ENCODE measurements around the gene KLHL20. TPM values are rescaled to one million over a fixed set of nuclear protein-coding genes. Genes with fewer than 3 reads are reported as not detected.
A peak's percentile ranks its signal among the peaks of the same experiment; 100 is the strongest.
"Not testable (repeated sequence)": the region's sequence is repeated elsewhere in the genome, so short reads cannot be mapped to it uniquely, and the experiment has no call there.

The KLHL20 gene
- 19.5 and 23.4 TPM in 2 replicates for total RNA-seq (2012; rRNA removed)

- Histone ChIP-seq H3K4me3 (ENCODE audit: low read length) (peak within 1 kb of the TSS; percentile 80), H3K4me1 (ENCODE audit: control insufficient read depth, insufficient read depth, low read length) (peaks cover 4% of the 10 kb centered on the region), H3K27me3 (ENCODE audit: control insufficient read depth, insufficient read depth, low read length) (peaks cover 13% of the 10 kb centered on the region), H3K9me3 (replicated peaks; ENCODE audit: low read length) (no peaks in the 10 kb centered on the region), H3K36me3 (ENCODE audit: insufficient read depth, low read length) (no peaks in the 10 kb centered on the region), H3K9ac (ENCODE audit: low read depth, low read length) (peak within 1 kb of the TSS; percentile 81), H3K4me2 (ENCODE audit: low read length) (peak within 1 kb of the TSS; percentile 82)
Measured at GRCh38 chr1:173714759-173715537, at the start of gene KLHL20. KLHL20 (plus strand) TSS chr1:173714981; CDS start chr1:173716044, 1,063 bp downstream.

GRCh38 chr1:173666646-173667045 lies 48.1 kb upstream of the KLHL20 start:
- H3K4me2 ChIP-seq (ENCODE audit: low read length): no peak overlapping the region
- H3K4me1 ChIP-seq (ENCODE audit: control insufficient read depth, insufficient read depth, low read length): peaks cover 4% of the 10 kb centered on the region
- H3K27me3 ChIP-seq (ENCODE audit: control insufficient read depth, insufficient read depth, low read length): no peaks in the 10 kb centered on the region
- no peaks in the 10 kb centered on the region for H3K9me3 ChIP-seq (replicated peaks; ENCODE audit: low read length)
- H3K4me3 ChIP-seq (ENCODE audit: low read length): no peak overlapping the region
- no peaks in the 10 kb centered on the region for H3K36me3 ChIP-seq (ENCODE audit: insufficient read depth, low read length)
- H3K9ac ChIP-seq (ENCODE audit: low read depth, low read length): no peak overlapping the region

- Histone ChIP-seq H3K36me3 (ENCODE audit: insufficient read depth, low read length) (no peaks in the 10 kb centered on the region), H3K4me3 (ENCODE audit: low read length) (peak within 1 kb of the TSS; percentile 70)
Measured at GRCh38 chr1:173669491-173669941, 45.3 kb upstream of the KLHL20 start, which contains the start of gene ANKRD45. ANKRD45 (minus strand) TSS chr1:173669851; CDS start chr1:173659418, 10,433 bp downstream.

GRCh38 chr1:173674496-173674895 lies 40.3 kb upstream of the KLHL20 start:
- H3K27me3 ChIP-seq (ENCODE audit: control insufficient read depth, insufficient read depth, low read length); H3K9ac ChIP-seq (ENCODE audit: low read depth, low read length); H3K4me2 ChIP-seq (ENCODE audit: low read length); H3K9me3 ChIP-seq (replicated peaks; ENCODE audit: low read length); H3K36me3 ChIP-seq (ENCODE audit: insufficient read depth, low read length); H3K4me3 ChIP-seq (ENCODE audit: low read length); H3K4me1 ChIP-seq (ENCODE audit: control insufficient read depth, insufficient read depth, low read length): not testable (repeated sequence)

More at GRCh38 chr1:173669491-173669941, 45.3 kb upstream of the KLHL20 start, which contains the start of gene ANKRD45:
- H3K27me3 ChIP-seq (ENCODE audit: control insufficient read depth, insufficient read depth, low read length): no peaks in the 10 kb centered on the region
- H3K9ac ChIP-seq (ENCODE audit: low read depth, low read length): peak within 1 kb of the TSS; percentile 20
- H3K9me3 ChIP-seq (replicated peaks; ENCODE audit: low read length): no peaks in the 10 kb centered on the region
- H3K4me2 ChIP-seq (ENCODE audit: low read length): peak within 1 kb of the TSS; percentile 93
- H3K4me1 ChIP-seq (ENCODE audit: control insufficient read depth, insufficient read depth, low read length): peaks cover 4% of the 10 kb centered on the region

- not testable (repeated sequence) for H3K9me3 ChIP-seq (replicated peaks; ENCODE audit: low read length); H3K36me3 ChIP-seq (ENCODE audit: insufficient read depth, low read length); H3K4me1 ChIP-seq (ENCODE audit: control insufficient read depth, insufficient read depth, low read length); H3K4me2 ChIP-seq (ENCODE audit: low read length); H3K9ac ChIP-seq (ENCODE audit: low read depth, low read length); H3K27me3 ChIP-seq (ENCODE audit: control insufficient read depth, insufficient read depth, low read length); H3K4me3 ChIP-seq (ENCODE audit: low read length)
Measured at GRCh38 chr1:173680152-173680551, 34.6 kb upstream of the KLHL20 start.

GRCh38 chr1:173682184-173682583 lies 32.6 kb upstream of the KLHL20 start:
- Histone ChIP-seq H3K9ac (ENCODE audit: low read depth, low read length) (no peak overlapping the region), H3K4me2 (ENCODE audit: low read length) (no peak overlapping the region)

GRCh38 chr1:173683838-173684237 lies 30.9 kb upstream of the KLHL20 start:
- H3K9ac ChIP-seq (ENCODE audit: low read depth, low read length); H3K9me3 ChIP-seq (replicated peaks; ENCODE audit: low read length); H3K27me3 ChIP-seq (ENCODE audit: control insufficient read depth, insufficient read depth, low read length); H3K4me2 ChIP-seq (ENCODE audit: low read length); H3K4me1 ChIP-seq (ENCODE audit: control insufficient read depth, insufficient read depth, low read length); H3K36me3 ChIP-seq (ENCODE audit: insufficient read depth, low read length); H3K4me3 ChIP-seq (ENCODE audit: low read length): not testable (repeated sequence)

More at GRCh38 chr1:173682184-173682583, 32.6 kb upstream of the KLHL20 start:
- Histone ChIP-seq H3K4me3 (ENCODE audit: low read length) (no peak overlapping the region), H3K4me1 (ENCODE audit: control insufficient read depth, insufficient read depth, low read length) (no peaks in the 10 kb centered on the region), H3K36me3 (ENCODE audit: insufficient read depth, low read length) (no peaks in the 10 kb centered on the region), H3K9me3 (replicated peaks; ENCODE audit: low read length) (no peaks in the 10 kb centered on the region), H3K27me3 (ENCODE audit: control insufficient read depth, insufficient read depth, low read length) (no peaks in the 10 kb centered on the region)

- not testable (repeated sequence) for H3K4me2 ChIP-seq (ENCODE audit: low read length); H3K9me3 ChIP-seq (replicated peaks; ENCODE audit: low read length); H3K9ac ChIP-seq (ENCODE audit: low read depth, low read length); H3K4me3 ChIP-seq (ENCODE audit: low read length); H3K27me3 ChIP-seq (ENCODE audit: control insufficient read depth, insufficient read depth, low read length); H3K36me3 ChIP-seq (ENCODE audit: insufficient read depth, low read length); H3K4me1 ChIP-seq (ENCODE audit: control insufficient read depth, insufficient read depth, low read length)
Measured at GRCh38 chr1:173685121-173685520, 29.7 kb upstream of the KLHL20 start.

- H3K4me3 ChIP-seq (ENCODE audit: low read length): no peak overlapping the region
- no peaks in the 10 kb centered on the region for H3K36me3 ChIP-seq (ENCODE audit: insufficient read depth, low read length)
- H3K4me2 ChIP-seq (ENCODE audit: low read length): no peak overlapping the region
- peaks cover 4% of the 10 kb centered on the region for H3K27me3 ChIP-seq (ENCODE audit: control insufficient read depth, insufficient read depth, low read length)
- no peak overlapping the region for H3K9ac ChIP-seq (ENCODE audit: low read depth, low read length)
- H3K9me3 ChIP-seq (replicated peaks; ENCODE audit: low read length): no peaks in the 10 kb centered on the region
- H3K4me1 ChIP-seq (ENCODE audit: control insufficient read depth, insufficient read depth, low read length): no peaks in the 10 kb centered on the region
Measured at GRCh38 chr1:173688300-173688699, 26.5 kb upstream of the KLHL20 start.

- no peak overlapping the region for H3K9ac ChIP-seq (ENCODE audit: low read depth, low read length)
- H3K27me3 ChIP-seq (ENCODE audit: control insufficient read depth, insufficient read depth, low read length): peaks cover 4% of the 10 kb centered on the region
- no peaks in the 10 kb centered on the region for H3K9me3 ChIP-seq (replicated peaks; ENCODE audit: low read length)
- no peak overlapping the region for H3K4me3 ChIP-seq (ENCODE audit: low read length)
- H3K4me2 ChIP-seq (ENCODE audit: low read length): no peak overlapping the region
- H3K36me3 ChIP-seq (ENCODE audit: insufficient read depth, low read length): no peaks in the 10 kb centered on the region
- H3K4me1 ChIP-seq (ENCODE audit: control insufficient read depth, insufficient read depth, low read length): no peaks in the 10 kb centered on the region
Measured at GRCh38 chr1:173693238-173693637, 21.5 kb upstream of the KLHL20 start.

- H3K4me2 ChIP-seq (ENCODE audit: low read length); H3K27me3 ChIP-seq (ENCODE audit: control insufficient read depth, insufficient read depth, low read length); H3K36me3 ChIP-seq (ENCODE audit: insufficient read depth, low read length); H3K4me1 ChIP-seq (ENCODE audit: control insufficient read depth, insufficient read depth, low read length); H3K9ac ChIP-seq (ENCODE audit: low read depth, low read length); H3K9me3 ChIP-seq (replicated peaks; ENCODE audit: low read length); H3K4me3 ChIP-seq (ENCODE audit: low read length): not testable (repeated sequence)
Measured at GRCh38 chr1:173701299-173701698, 13.5 kb upstream of the KLHL20 start.

GRCh38 chr1:173702736-173703135 lies 12.0 kb upstream of the KLHL20 start:
- Histone ChIP-seq H3K9me3 (replicated peaks; ENCODE audit: low read length) (no peaks in the 10 kb centered on the region), H3K4me2 (ENCODE audit: low read length) (no peak overlapping the region), H3K9ac (ENCODE audit: low read depth, low read length) (no peak overlapping the region), H3K4me1 (ENCODE audit: control insufficient read depth, insufficient read depth, low read length) (no peaks in the 10 kb centered on the region), H3K36me3 (ENCODE audit: insufficient read depth, low read length) (no peaks in the 10 kb centered on the region), H3K27me3 (ENCODE audit: control insufficient read depth, insufficient read depth, low read length) (peaks cover 6% of the 10 kb centered on the region), H3K4me3 (ENCODE audit: low read length) (no peak overlapping the region)

All from skeletal muscle satellite cell (primary cell).